ENCODE results near the gene HAT1.
"Not testable (repeated sequence)": the region's sequence is repeated elsewhere in the genome, so short reads cannot be mapped to it uniquely, and the experiment has no call there.

HAT1 gene

GRCh38 chr2:171983924-171984323 is 61.7 kb downstream of the HAT1 start:
- DNase-seq = not testable (repeated sequence)

- no peak for DNase-seq
Measured at GRCh38 chr2:171985076-171985475, 62.8 kb downstream of the HAT1 start.

- DNase-seq = no peak
Measured at GRCh38 chr2:171986778-171987177, 64.5 kb downstream of the HAT1 start.

- no peak for DNase-seq
Measured at GRCh38 chr2:171991027-171991426, 68.8 kb downstream of the HAT1 start.

GRCh38 chr2:171995586-171995985 is 73.3 kb downstream of the HAT1 start:
- DNase-seq = no peak

GRCh38 chr2:171996021-171996420 is 73.8 kb downstream of the HAT1 start:
- no peak for DNase-seq

- not testable (repeated sequence) for DNase-seq
Measured at GRCh38 chr2:171997031-171997430, 74.8 kb downstream of the HAT1 start.

GRCh38 chr2:171999161-171999560 is 76.9 kb downstream of the HAT1 start:
- DNase-seq = no peak

- DNase-seq = peak; percentile 88 to 92
Measured at GRCh38 chr2:171999604-172000469, 77.6 kb downstream of the HAT1 start, which contains the start of gene METAP1D. TSS of gene METAP1D (plus strand) at chr2:171999953. CDS start at chr2:171999970, 17 bp downstream.

- DNase-seq = no peak
Measured at GRCh38 chr2:172000696-172001361, 78.6 kb downstream of the HAT1 start.

- no peak for DNase-seq
Measured at GRCh38 chr2:172007372-172007771, 85.1 kb downstream of the HAT1 start.

- DNase-seq = no peak
Measured at GRCh38 chr2:172009823-172010222, 87.6 kb downstream of the HAT1 start.

GRCh38 chr2:172011812-172012575 is 89.7 kb downstream of the HAT1 start:
- no peak for DNase-seq

GRCh38 chr2:172012677-172013391 is 90.6 kb downstream of the HAT1 start:
- no peak for DNase-seq

- DNase-seq = no peak
Measured at GRCh38 chr2:172013396-172013795, 91.1 kb downstream of the HAT1 start.

GRCh38 chr2:172021074-172021931 is 99.0 kb downstream of the HAT1 start:
- DNase-seq = no peak

GRCh38 chr2:172021955-172022354 is 99.7 kb downstream of the HAT1 start:
- no peak for DNase-seq

- DNase-seq = no peak
Measured at GRCh38 chr2:172031536-172031935, 109.3 kb downstream of the HAT1 start.
